GM19043 (cell line): ENCODE measurements around the gene DHRS3.

Experiments used
- ATAC-seq: cut with Tn5 transposase; IDR thresholded peaks from one replicate; pipeline ENCODE4 v1.9.1; 2021; ENCODE audit warnings: low read depth; ENCODE audit not compliant: unreplicated experiment

The DHRS3 gene

DNA sequence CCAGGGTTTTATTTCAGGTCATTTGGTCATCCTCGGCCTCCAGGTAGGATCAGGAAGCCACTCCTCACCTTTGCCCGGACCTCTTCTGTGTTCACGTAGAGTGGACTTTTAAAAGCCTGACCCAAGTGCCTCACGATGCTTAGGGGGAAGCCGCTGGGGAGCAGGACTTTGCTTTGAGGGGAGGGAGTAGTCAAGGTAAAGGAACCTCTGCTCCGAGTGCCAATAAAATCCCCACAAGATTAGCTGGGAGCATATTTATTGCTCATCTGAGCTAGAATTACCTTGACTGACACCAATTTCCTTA is 603 bp upstream of the DHRS3 start:
- no peak for ATAC-seq

GRCh38 chr1:12617511-12617900 is 504 bp downstream of the DHRS3 start:
- ATAC-seq, result no peak

GRCh38 chr1:12616709-12617373 is 1.2 kb downstream of the DHRS3 start:
- ATAC-seq, result no peak

DNA sequence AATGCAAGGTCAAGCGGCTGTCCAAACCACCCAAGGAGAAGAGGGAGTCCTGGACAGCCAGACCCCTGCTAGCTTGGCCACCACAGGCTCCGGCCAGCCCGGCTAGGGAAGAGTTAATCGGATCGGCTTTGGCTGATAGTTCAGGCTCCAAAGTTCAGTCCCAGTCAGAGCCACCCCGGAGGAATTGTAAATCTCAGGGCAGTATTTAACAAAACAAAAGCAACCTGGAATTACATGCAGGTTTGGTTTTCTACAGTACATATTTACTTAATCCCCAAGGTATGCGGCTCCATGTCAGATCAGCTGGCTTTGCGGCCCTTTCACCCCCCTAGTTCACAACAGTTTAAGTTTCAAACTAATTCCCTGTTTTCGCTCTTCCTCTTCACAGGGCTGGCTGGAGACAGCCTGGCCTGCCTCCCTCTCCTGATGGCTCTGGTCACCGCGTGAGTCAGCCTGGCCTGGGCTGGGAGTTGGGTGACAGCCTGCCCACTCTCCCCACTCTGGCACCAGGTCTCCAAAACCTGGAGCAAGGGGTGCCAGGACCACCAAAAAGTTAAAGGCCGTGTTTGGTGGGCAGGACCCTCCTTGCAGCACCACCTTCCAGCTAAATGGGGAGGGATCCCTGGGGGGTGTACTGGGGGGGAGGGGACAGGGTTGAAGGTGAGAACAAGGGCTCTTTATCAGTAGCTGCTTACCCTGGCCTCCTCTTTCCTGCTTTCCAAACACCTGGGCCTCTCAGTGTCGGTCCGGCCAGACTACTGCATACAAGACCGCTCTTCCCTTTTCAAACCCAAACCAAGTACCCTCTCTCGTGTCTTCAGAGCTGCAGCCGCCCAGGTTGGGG is 1.9 kb downstream of the DHRS3 start:
- no peak for ATAC-seq

GRCh38 chr1:12615159-12615864 is 2.7 kb downstream of the DHRS3 start:
- ATAC-seq, result no peak

- no peak for ATAC-seq
These were observed 3.4 kb downstream of the DHRS3 start for GRCh38 chr1:12614402-12615158.

- no peak for ATAC-seq
These were observed 4.8 kb downstream of the DHRS3 start for GRCh38 chr1:12613180-12613579.

GRCh38 chr1:12610941-12611340 is 7.1 kb downstream of the DHRS3 start:
- no peak for ATAC-seq

GRCh38 chr1:12610305-12610935 is 7.6 kb downstream of the DHRS3 start:
- ATAC-seq, result no peak

GRCh38 chr1:12609469-12610003 is 8.5 kb downstream of the DHRS3 start:
- ATAC-seq, result no peak

DNA sequence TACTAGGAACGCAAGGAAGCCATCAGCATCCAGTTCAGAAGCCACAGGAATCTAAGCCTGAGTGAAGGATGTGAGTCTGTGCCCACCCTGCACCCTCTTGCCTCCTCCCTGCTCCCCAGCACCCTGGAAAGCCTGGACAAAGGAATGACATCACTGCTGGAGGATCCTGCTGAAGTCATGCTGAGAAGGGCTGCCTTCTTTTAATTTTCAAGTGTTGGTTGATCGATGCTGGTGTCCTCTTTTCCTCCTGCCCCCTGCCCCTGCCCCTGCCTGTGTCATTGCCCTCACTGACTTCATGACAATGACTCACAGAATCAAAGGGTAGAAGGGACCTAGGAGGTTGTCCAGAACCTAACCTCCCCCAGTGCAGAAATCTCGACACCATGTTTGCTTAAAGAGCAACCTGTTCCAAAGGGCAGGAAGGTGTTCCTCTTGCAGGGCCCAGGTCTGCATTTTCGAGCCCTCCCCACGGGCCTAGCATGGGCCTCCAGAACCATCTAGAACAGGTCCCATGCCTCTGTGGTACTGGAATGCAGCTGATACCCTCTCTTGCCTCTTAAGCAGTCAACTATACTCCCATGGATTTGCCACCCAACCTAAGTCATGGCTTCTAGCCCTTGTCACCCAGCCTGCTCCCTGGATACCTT is 9.6 kb downstream of the DHRS3 start:
- no peak for ATAC-seq

DNA sequence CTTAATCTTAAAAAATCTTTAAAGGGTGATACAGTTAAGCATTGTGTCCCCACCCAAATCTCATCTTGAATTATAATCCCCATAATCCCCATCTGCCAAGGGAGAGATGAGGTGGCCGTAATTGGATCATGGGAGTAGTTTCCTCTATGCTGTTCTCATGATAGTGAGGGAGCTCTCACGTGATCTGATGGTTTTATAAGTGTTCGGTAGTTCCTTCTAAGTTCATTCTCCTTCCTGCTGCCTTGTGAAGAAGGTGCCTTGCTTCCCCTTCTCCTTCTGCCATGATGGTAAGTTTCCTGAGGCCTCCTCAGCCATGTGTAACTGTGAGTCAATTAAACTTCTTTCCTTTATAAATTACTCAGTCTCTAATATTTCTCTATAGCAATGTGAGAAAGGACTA is 10.7 kb downstream of the DHRS3 start:
- ATAC-seq, result no peak

GRCh38 chr1:12604986-12605385 is 13.0 kb downstream of the DHRS3 start:
- ATAC-seq, result no peak

- ATAC-seq, result no peak
These were observed 13.7 kb downstream of the DHRS3 start for GRCh38 chr1:12604114-12604874.

- no peak for ATAC-seq
These were observed 14.8 kb downstream of the DHRS3 start for GRCh38 chr1:12603224-12603623.

- no peak for ATAC-seq
These were observed 15.4 kb downstream of the DHRS3 start for GRCh38 chr1:12602659-12603024.

- ATAC-seq, result no peak
These were observed 16.0 kb downstream of the DHRS3 start for GRCh38 chr1:12601700-12602658.
